ENCODE data around the gene ARHGAP30. TPM values are rescaled to one million over a fixed set of nuclear protein-coding genes. Genes with fewer than 3 reads are reported as not detected.

Gene ARHGAP30
- total RNA-seq, 2 experiments from 2014 or later, result 125 to 165 TPM

GRCh38 chr1:161013131-161013487, 56.6 kb downstream of the ARHGAP30 start:
- no peaks in the 10 kb centered on the region for H3K9me3 Mint-ChIP-seq (ENCODE audit: low read depth)
- intact Hi-C loops (cut with DNase I, micrococcal nuclease), result loop anchor here in 1 of 2 experiments (5.0 kb wide), 1 partner anchor 51 kb away; no protein-coding TSS in a partner anchor
- peaks cover 31% of the 10 kb centered on the region for H3K4me1 Mint-ChIP-seq
- H3K4me3 Mint-ChIP-seq, result peak overlapping the region; percentile 70
- no peaks in the 10 kb centered on the region for H3K36me3 Mint-ChIP-seq (ENCODE audit: low read depth)
- no peaks in the 10 kb centered on the region for H3K27me3 Mint-ChIP-seq
- ChIA-PET POLR2A (interaction anchor here (0.7 to 1.1 kb wide), 3 partner anchors 59 to 190 kb away, joined by 3 to 4 read pairs (median 4); partner anchors contain the start of gene UFC1), CTCF (interaction anchor here (0.6 to 1.6 kb wide), 9 partner anchors 8 to 213 kb away, joined by 3 to 9 read pairs (median 3); partner anchors contain the start of genes F11R, KLHDC9, TOMM40L and USF1)
- peak; percentile 22 for DNase-seq
- peak; percentile 40 for ATAC-seq
- H3K27ac Mint-ChIP-seq, result peak overlapping the region; percentile 91

- H3K27ac Mint-ChIP-seq, result no peak overlapping the region
- no peaks in the 10 kb centered on the region for H3K36me3 Mint-ChIP-seq (ENCODE audit: low read depth)
- H3K9me3 Mint-ChIP-seq (ENCODE audit: low read depth), result no peaks in the 10 kb centered on the region
- H3K4me1 Mint-ChIP-seq, result peaks cover 28% of the 10 kb centered on the region
- DNase-seq (no peak), ATAC-seq (no peak)
- intact Hi-C loops (cut with DNase I, micrococcal nuclease), result loop anchor here in 1 of 2 experiments (5.0 kb wide), 1 partner anchor 50 kb away; no protein-coding TSS in a partner anchor
- no peaks in the 10 kb centered on the region for H3K27me3 Mint-ChIP-seq
- H3K4me3 Mint-ChIP-seq, result no peak overlapping the region
- ChIA-PET CTCF (interaction anchor here (0.9 to 1.6 kb wide), 4 partner anchors 8 to 177 kb away, joined by 3 to 9 read pairs (median 6); partner anchors contain the start of gene F11R), POLR2A (interaction anchor here (1.1 kb wide), 1 partner anchor 58 kb away, joined by 4 read pairs; no protein-coding TSS in a partner anchor)
Measured at GRCh38 chr1:161012420-161012819, 57.3 kb downstream of the ARHGAP30 start.

- Mint-ChIP-seq H3K27ac (peak overlapping the region; percentile 28), H3K9me3 (ENCODE audit: low read depth) (no peaks in the 10 kb centered on the region), H3K27me3 (no peaks in the 10 kb centered on the region), H3K4me3 (no peak overlapping the region), H3K4me1 (peaks cover 26% of the 10 kb centered on the region), H3K36me3 (ENCODE audit: low read depth) (no peaks in the 10 kb centered on the region)
- DNase-seq, result no peak
- no peak for ATAC-seq
- ChIA-PET CTCF (interaction anchor here (0.6 to 1.4 kb wide), 4 partner anchors 15 to 347 kb away, joined by 3 to 4 read pairs (median 3); no protein-coding TSS in a partner anchor), POLR2A (no interaction called here)
- intact Hi-C loops (cut with DNase I, micrococcal nuclease), result loop anchor here in 1 of 2 experiments (5.0 kb wide), 1 partner anchor 47 kb away; no protein-coding TSS in a partner anchor
Measured at GRCh38 chr1:161009602-161010211, 60.0 kb downstream of the ARHGAP30 start.

GRCh38 chr1:161008869-161009510, 60.7 kb downstream of the ARHGAP30 start:
- Mint-ChIP-seq H3K9me3 (ENCODE audit: low read depth) (no peaks in the 10 kb centered on the region), H3K27me3 (no peaks in the 10 kb centered on the region), H3K36me3 (ENCODE audit: low read depth) (no peaks in the 10 kb centered on the region), H3K4me1 (peaks cover 23% of the 10 kb centered on the region), H3K4me3 (no peak overlapping the region), H3K27ac (peak overlapping the region; percentile 20)
- no peak for DNase-seq
- ATAC-seq, result no peak
- intact Hi-C loops (cut with DNase I, micrococcal nuclease), result no loop called here
- CTCF ChIA-PET, result interaction anchor here (0.6 to 1.4 kb wide), 3 partner anchors 16 to 346 kb away, joined by 3 read pairs; no protein-coding TSS in a partner anchor
- POLR2A ChIA-PET, result no interaction called here

- ATAC-seq, result no peak
- Mint-ChIP-seq H3K4me1 (peaks cover 9% of the 10 kb centered on the region), H3K27ac (no peak overlapping the region), H3K27me3 (no peaks in the 10 kb centered on the region), H3K4me3 (no peak overlapping the region), H3K36me3 (ENCODE audit: low read depth) (no peaks in the 10 kb centered on the region), H3K9me3 (ENCODE audit: low read depth) (no peaks in the 10 kb centered on the region)
- CTCF ChIA-PET, result interaction anchor here (0.7 to 1.6 kb wide), 3 partner anchors 10 to 57 kb away, joined by 3 to 9 read pairs (median 4); partner anchors contain the start of gene F11R
- POLR2A ChIA-PET, result no interaction called here
- intact Hi-C loops (cut with DNase I, micrococcal nuclease), result no loop called here
- DNase-seq, result no peak
Measured at GRCh38 chr1:161007369-161007768, 62.3 kb downstream of the ARHGAP30 start.

- no peak overlapping the region for H3K4me3 Mint-ChIP-seq
- no peak for DNase-seq
- H3K4me1 Mint-ChIP-seq, result peaks cover 4% of the 10 kb centered on the region
- no peak for ATAC-seq
- H3K27ac Mint-ChIP-seq, result no peak overlapping the region
- no peaks in the 10 kb centered on the region for H3K9me3 Mint-ChIP-seq (ENCODE audit: low read depth)
- POLR2A ChIA-PET, result no interaction called here
- CTCF ChIA-PET, result interaction anchor here (1.0 to 1.6 kb wide), 3 partner anchors 9 to 32 kb away, joined by 3 to 9 read pairs (median 4); partner anchors contain the start of genes F11R and TSTD1
- intact Hi-C loops (cut with DNase I, micrococcal nuclease), result no loop called here
- H3K27me3 Mint-ChIP-seq, result no peaks in the 10 kb centered on the region
- no peaks in the 10 kb centered on the region for H3K36me3 Mint-ChIP-seq (ENCODE audit: low read depth)
Measured at GRCh38 chr1:161006563-161006962, 63.1 kb downstream of the ARHGAP30 start.

GRCh38 chr1:161001525-161001924, 68.2 kb downstream of the ARHGAP30 start:
- H3K27ac Mint-ChIP-seq, result no peak overlapping the region
- no peaks in the 10 kb centered on the region for H3K27me3 Mint-ChIP-seq
- DNase-seq (no peak), ATAC-seq (no peak)
- peaks cover 5% of the 10 kb centered on the region for H3K36me3 Mint-ChIP-seq (ENCODE audit: low read depth)
- ChIA-PET POLR2A (no interaction called here), CTCF (interaction anchor here (0.6 to 1.5 kb wide), 4 partner anchors 11 to 158 kb away, joined by 3 to 5 read pairs (median 4); no protein-coding TSS in a partner anchor)
- H3K4me3 Mint-ChIP-seq, result no peak overlapping the region
- H3K9me3 Mint-ChIP-seq (ENCODE audit: low read depth), result no peaks in the 10 kb centered on the region
- peaks cover 4% of the 10 kb centered on the region for H3K4me1 Mint-ChIP-seq
- intact Hi-C loops (cut with DNase I, micrococcal nuclease), result no loop called here

- H3K4me1 Mint-ChIP-seq, result peaks cover 6% of the 10 kb centered on the region
- POLR2A ChIA-PET, result interaction anchor here (0.7 kb wide), 1 partner anchor 28 kb away, joined by 3 read pairs; no protein-coding TSS in a partner anchor
- no peak overlapping the region for H3K27ac Mint-ChIP-seq
- intact Hi-C loops (cut with DNase I, micrococcal nuclease), result no loop called here
- H3K27me3 Mint-ChIP-seq, result no peaks in the 10 kb centered on the region
- DNase-seq, result no peak
- no peaks in the 10 kb centered on the region for H3K9me3 Mint-ChIP-seq (ENCODE audit: low read depth)
- peaks cover 5% of the 10 kb centered on the region for H3K36me3 Mint-ChIP-seq (ENCODE audit: low read depth)
- H3K4me3 Mint-ChIP-seq, result no peak overlapping the region
- ATAC-seq, result no peak
- CTCF ChIA-PET, result interaction anchor here (0.6 to 1.6 kb wide), 6 partner anchors 10 to 586 kb away, joined by 3 to 9 read pairs (median 4); no protein-coding TSS in a partner anchor
Measured at GRCh38 chr1:161000736-161001480, 68.8 kb downstream of the ARHGAP30 start.

GRCh38 chr1:160999376-160999775, 70.3 kb downstream of the ARHGAP30 start:
- ATAC-seq, result no peak
- CTCF ChIA-PET, result interaction anchor here (0.6 to 1.6 kb wide), 6 partner anchors 9 to 162 kb away, joined by 3 to 9 read pairs (median 3); partner anchors contain the start of gene USF1

GRCh38 chr1:160997323-160998038, 72.2 kb downstream of the ARHGAP30 start:
- intact Hi-C loops (cut with DNase I, micrococcal nuclease), result loop anchor here (1.0 to 2.0 kb wide), 3 partner anchors 99 to 142 kb away; no protein-coding TSS in a partner anchor
- ChIA-PET POLR2A (interaction anchor here (0.5 to 1.2 kb wide), 2 partner anchors 18 to 49 kb away, joined by 3 read pairs; no protein-coding TSS in a partner anchor), CTCF (interaction anchor here (0.6 to 3.1 kb wide), 33 partner anchors 8 to 896 kb away, joined by 3 to 39 read pairs (median 3); partner anchors contain the start of genes ARHGAP30, F11R, KLHDC9 and TSTD1)
- Mint-ChIP-seq H3K27ac (peak overlapping the region; percentile 58), H3K4me3 (no peak overlapping the region), H3K36me3 (ENCODE audit: low read depth) (peaks cover 5% of the 10 kb centered on the region), H3K4me1 (peaks cover 18% of the 10 kb centered on the region), H3K27me3 (no peaks in the 10 kb centered on the region), H3K9me3 (ENCODE audit: low read depth) (no peaks in the 10 kb centered on the region)
- DNase-seq, result peak; percentile 71
- peak; percentile 81 for ATAC-seq

More at GRCh38 chr1:160999376-160999775, 70.3 kb downstream of the ARHGAP30 start:
- H3K4me3 Mint-ChIP-seq, result no peak overlapping the region
- peaks cover 5% of the 10 kb centered on the region for H3K36me3 Mint-ChIP-seq (ENCODE audit: low read depth)
- H3K27me3 Mint-ChIP-seq, result no peaks in the 10 kb centered on the region
- intact Hi-C loops (cut with DNase I, micrococcal nuclease), result loop anchor here in 1 of 2 experiments (2.0 kb wide), 1 partner anchor 97 kb away; no protein-coding TSS in a partner anchor
- POLR2A ChIA-PET, result interaction anchor here (0.6 kb wide), 1 partner anchor 64 kb away, joined by 8 read pairs; no protein-coding TSS in a partner anchor
- DNase-seq, result no peak
- H3K4me1 Mint-ChIP-seq, result peaks cover 18% of the 10 kb centered on the region
- no peaks in the 10 kb centered on the region for H3K9me3 Mint-ChIP-seq (ENCODE audit: low read depth)
- H3K27ac Mint-ChIP-seq, result no peak overlapping the region
